ENCODE measurements around the gene HIVEP1. TPM values are rescaled to one million over a fixed set of nuclear protein-coding genes. Genes with fewer than 3 reads are reported as not detected.

Gene HIVEP1
- total RNA-seq, 1 donor from 2014 or later = 45.4 TPM

GRCh38 chr6:12162213-12162612, 150.1 kb downstream of the HIVEP1 start:
- DNase-seq (ENCODE audit: low read depth) = no peak

GRCh38 chr6:12163149-12163548, 151.0 kb downstream of the HIVEP1 start:
- no peaks in the 10 kb centered on the region for H3K27me3 ChIP-seq (ENCODE audit: control insufficient read depth, insufficient read depth, low read length)
- no peaks in the 10 kb centered on the region for H3K36me3 ChIP-seq (ENCODE audit: control insufficient read depth, insufficient read depth, low read length)
- no peak overlapping the region for H3K4me3 ChIP-seq (ENCODE audit: low read depth, low read length)
- no peak for DNase-seq (ENCODE audit: low read depth)
- no peak for TF ChIP-seq CTCF (IDR thresholded peaks at IDR 0.05; ENCODE audit: insufficient read depth, low read length, poor library complexity, severe bottlenecking)

More at GRCh38 chr6:12162213-12162612, 150.1 kb downstream of the HIVEP1 start:
- Histone ChIP-seq H3K36me3 (ENCODE audit: control insufficient read depth, insufficient read depth, low read length) (no peaks in the 10 kb centered on the region), H3K27me3 (ENCODE audit: control insufficient read depth, insufficient read depth, low read length) (no peaks in the 10 kb centered on the region), H3K4me3 (ENCODE audit: low read depth, low read length) (no peak overlapping the region)
- TF ChIP-seq CTCF (IDR thresholded peaks at IDR 0.05; ENCODE audit: insufficient read depth, low read length, poor library complexity, severe bottlenecking) = no peak

- Histone ChIP-seq H3K27me3 (ENCODE audit: control insufficient read depth, insufficient read depth, low read length) (no peaks in the 10 kb centered on the region), H3K36me3 (ENCODE audit: control insufficient read depth, insufficient read depth, low read length) (no peaks in the 10 kb centered on the region), H3K4me3 (ENCODE audit: low read depth, low read length) (no peak overlapping the region)
- no peak for DNase-seq (ENCODE audit: low read depth)
- TF ChIP-seq CTCF (IDR thresholded peaks at IDR 0.05; ENCODE audit: insufficient read depth, low read length, poor library complexity, severe bottlenecking) = no peak
These were observed 151.8 kb downstream of the HIVEP1 start for GRCh38 chr6:12163744-12164507.

- TF ChIP-seq CTCF (IDR thresholded peaks at IDR 0.05; ENCODE audit: insufficient read depth, low read length, poor library complexity, severe bottlenecking) = no peak
- Histone ChIP-seq H3K4me3 (ENCODE audit: low read depth, low read length) (no peak overlapping the region), H3K27me3 (ENCODE audit: control insufficient read depth, insufficient read depth, low read length) (no peaks in the 10 kb centered on the region), H3K36me3 (ENCODE audit: control insufficient read depth, insufficient read depth, low read length) (no peaks in the 10 kb centered on the region)
- DNase-seq (ENCODE audit: low read depth) = no peak
These were observed 152.3 kb downstream of the HIVEP1 start for GRCh38 chr6:12164508-12164770.

- Histone ChIP-seq H3K36me3 (ENCODE audit: control insufficient read depth, insufficient read depth, low read length) (no peaks in the 10 kb centered on the region), H3K27me3 (ENCODE audit: control insufficient read depth, insufficient read depth, low read length) (no peaks in the 10 kb centered on the region), H3K4me3 (ENCODE audit: low read depth, low read length) (no peak overlapping the region)
- DNase-seq (ENCODE audit: low read depth) = no peak
- TF ChIP-seq CTCF (IDR thresholded peaks at IDR 0.05; ENCODE audit: insufficient read depth, low read length, poor library complexity, severe bottlenecking) = no peak
These were observed 153.2 kb downstream of the HIVEP1 start for GRCh38 chr6:12165297-12165696.

- Histone ChIP-seq H3K4me3 (ENCODE audit: low read depth, low read length) (no peak overlapping the region), H3K27me3 (ENCODE audit: control insufficient read depth, insufficient read depth, low read length) (no peaks in the 10 kb centered on the region), H3K36me3 (ENCODE audit: control insufficient read depth, insufficient read depth, low read length) (no peaks in the 10 kb centered on the region)
- DNase-seq (ENCODE audit: low read depth) = no peak
- TF ChIP-seq CTCF (IDR thresholded peaks at IDR 0.05; ENCODE audit: insufficient read depth, low read length, poor library complexity, severe bottlenecking) = no peak
These were observed 153.7 kb downstream of the HIVEP1 start for GRCh38 chr6:12165722-12166280.
